Mucosa of stomach (tissue), 1 donor: ENCODE data around the gene SAMD13.
"Not testable (repeated sequence)": the region's sequence is repeated elsewhere in the genome, so short reads cannot be mapped to it uniquely, and the experiment has no call there.

Experiments used
- H3K27me3 ChIP-seq: one replicate; pipeline ENCODE4 v1.7.0; 2013; ENCODE audit warnings: mild to moderate bottlenecking, low read length; ENCODE audit not compliant: control insufficient read depth, insufficient read depth
- H3K36me3 ChIP-seq: one replicate; pipeline ENCODE4 v1.7.0; 2013; ENCODE audit warnings: low read length; ENCODE audit not compliant: control insufficient read depth, insufficient read depth
- H3K4me1 ChIP-seq: one replicate; pipeline ENCODE4 v1.7.0; 2013; ENCODE audit warnings: mild to moderate bottlenecking, low read length; ENCODE audit not compliant: control insufficient read depth, insufficient read depth
- H3K4me3 ChIP-seq: one replicate; pipeline ENCODE4 v1.7.0; 2013; ENCODE audit warnings: low read length
- H3K9ac ChIP-seq: one replicate; pipeline ENCODE4 v1.7.0; 2013; ENCODE audit warnings: mild to moderate bottlenecking, low read length, moderate library complexity
- H3K9me3 ChIP-seq: one replicate; pipeline ENCODE4 v1.7.0; 2013; ENCODE audit warnings: mild to moderate bottlenecking, low read length, moderate library complexity; ENCODE audit not compliant: control insufficient read depth
- donor health status: Pancreatic carcinoma.

Gene SAMD13

DNA sequence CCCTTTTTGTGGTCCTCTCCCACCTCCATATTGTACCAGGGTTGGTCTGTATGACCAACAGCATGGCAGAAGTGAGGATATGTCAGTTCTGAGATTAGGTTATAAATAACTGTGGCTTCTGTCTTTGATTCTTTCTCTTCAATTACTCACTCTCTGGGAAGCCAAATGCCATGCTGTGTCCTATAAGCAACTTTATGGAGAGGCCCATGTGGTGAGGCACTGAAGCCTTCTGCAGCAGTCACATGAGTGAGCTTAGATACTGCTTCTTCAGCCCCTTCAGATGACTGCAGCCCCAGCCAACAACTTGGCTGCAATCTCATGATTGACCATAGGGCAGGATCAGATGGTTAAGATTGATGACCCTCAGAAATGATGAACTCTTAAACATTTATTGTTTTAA is 34.0 kb upstream of the SAMD13 start:
- peaks cover 46% of the 10 kb centered on the region for H3K4me1 ChIP-seq
- H3K9me3 ChIP-seq: no peaks in the 10 kb centered on the region
- H3K27me3 ChIP-seq: no peaks in the 10 kb centered on the region
- H3K4me3 ChIP-seq: no peak overlapping the region
- H3K36me3 ChIP-seq: no peaks in the 10 kb centered on the region
- no peak overlapping the region for H3K9ac ChIP-seq

DNA sequence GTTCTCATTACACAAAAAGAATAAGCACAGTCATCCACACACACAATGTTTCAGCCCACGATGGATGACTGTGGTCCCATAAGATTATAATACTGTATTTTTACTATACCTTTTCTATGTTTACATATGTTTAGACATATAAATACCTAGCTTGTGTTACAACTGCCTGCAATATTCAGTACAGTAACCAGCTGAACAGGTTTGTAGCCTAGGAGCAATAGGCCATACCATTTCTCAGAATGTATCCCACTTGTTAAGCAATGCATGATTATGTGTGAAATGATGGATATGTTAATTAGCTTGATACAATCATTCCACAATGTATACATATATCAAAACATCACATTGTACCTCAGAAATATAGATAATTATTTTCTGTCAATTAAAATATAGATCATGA is 33.2 kb upstream of the SAMD13 start:
- H3K4me1 ChIP-seq: peaks cover 46% of the 10 kb centered on the region

DNA sequence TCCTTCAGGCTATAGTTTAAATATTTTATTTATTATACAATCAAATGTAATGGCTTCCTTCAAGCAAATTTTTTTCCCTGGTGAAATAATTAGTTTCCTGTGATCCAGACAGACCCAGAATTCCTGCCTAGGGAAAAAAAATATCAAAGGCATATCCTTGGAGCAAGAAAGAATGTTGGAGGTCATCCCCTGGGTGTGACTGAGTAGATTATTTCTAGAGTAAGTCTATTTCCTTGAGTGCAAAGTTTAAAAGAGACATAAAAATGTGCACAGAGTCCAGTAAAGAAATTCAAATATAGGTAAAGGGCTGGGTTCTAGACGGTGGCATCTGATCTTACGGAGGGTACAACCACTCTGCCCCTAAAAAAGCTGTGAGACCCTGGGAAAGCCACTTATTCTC is 32.2 kb upstream of the SAMD13 start:
- H3K9ac ChIP-seq: no peak overlapping the region
- H3K4me1 ChIP-seq: peaks cover 46% of the 10 kb centered on the region
- no peak overlapping the region for H3K4me3 ChIP-seq

More for the DNA sequence above, 33.2 kb upstream of the SAMD13 start:
- no peaks in the 10 kb centered on the region for H3K27me3 ChIP-seq
- no peaks in the 10 kb centered on the region for H3K9me3 ChIP-seq
- H3K36me3 ChIP-seq: no peaks in the 10 kb centered on the region
- H3K9ac ChIP-seq: no peak overlapping the region
- no peak overlapping the region for H3K4me3 ChIP-seq

DNA sequence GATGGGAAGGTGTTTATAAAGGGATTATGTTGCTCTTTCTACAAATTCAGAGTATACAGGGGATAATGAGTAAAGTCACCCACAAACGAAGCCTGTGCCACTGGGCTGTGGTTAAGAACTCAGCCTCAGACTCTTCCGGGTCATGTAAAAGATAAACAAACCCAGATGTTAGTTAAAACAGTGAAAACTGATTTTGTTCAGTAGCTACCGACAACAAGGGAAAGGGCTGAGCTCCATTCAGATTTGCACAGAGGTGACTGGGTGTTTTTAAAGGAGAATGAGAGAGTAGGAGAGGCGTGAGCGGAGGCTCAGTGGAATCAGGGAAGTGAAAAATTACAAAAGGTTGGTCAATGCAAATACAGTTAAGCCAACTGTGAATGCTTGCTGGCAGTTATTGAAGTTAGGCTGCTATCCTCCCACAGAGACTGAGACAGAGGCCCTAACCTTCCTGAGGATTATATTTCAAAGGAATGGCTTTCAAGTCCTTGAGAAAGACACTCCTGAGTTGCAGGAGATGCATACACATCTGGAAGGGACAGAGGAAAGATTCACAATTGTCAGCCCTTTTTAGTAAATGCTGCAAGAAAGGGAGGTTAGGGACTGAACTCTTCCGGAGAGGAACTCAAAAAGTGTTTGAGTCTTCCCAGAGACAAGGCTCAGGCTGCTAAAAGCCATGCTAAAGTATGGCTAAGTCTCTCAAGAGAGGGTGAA is 29.9 kb upstream of the SAMD13 start:
- peak overlapping the region; percentile 26 for H3K9ac ChIP-seq
- no peak overlapping the region for H3K4me3 ChIP-seq
- no peaks in the 10 kb centered on the region for H3K36me3 ChIP-seq
- H3K9me3 ChIP-seq: no peaks in the 10 kb centered on the region
- H3K27me3 ChIP-seq: no peaks in the 10 kb centered on the region
- H3K4me1 ChIP-seq: peaks cover 37% of the 10 kb centered on the region

More for the DNA sequence above, 32.2 kb upstream of the SAMD13 start:
- Histone ChIP-seq H3K27me3 (no peaks in the 10 kb centered on the region), H3K36me3 (no peaks in the 10 kb centered on the region), H3K9me3 (no peaks in the 10 kb centered on the region)

DNA sequence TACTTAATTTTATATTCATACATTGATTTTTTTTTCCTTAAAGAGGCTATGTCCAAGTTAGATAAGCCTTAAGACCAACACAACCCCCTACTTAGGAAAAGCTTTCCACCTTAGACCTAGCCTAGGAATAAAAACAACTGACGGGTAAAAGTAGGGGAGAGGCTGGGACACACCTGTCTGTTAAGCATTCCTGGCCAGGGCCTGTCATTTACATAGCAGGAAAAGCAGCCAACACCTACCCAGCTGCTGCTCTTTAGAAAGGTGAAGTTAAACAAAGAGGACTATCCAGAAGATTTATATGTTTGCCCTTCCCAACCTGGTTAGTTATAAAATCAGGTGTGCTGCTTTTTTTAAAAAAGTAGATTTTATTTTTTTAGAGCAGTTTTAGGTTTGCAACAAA is 29.1 kb upstream of the SAMD13 start:
- Histone ChIP-seq H3K9me3 (no peaks in the 10 kb centered on the region), H3K9ac (no peak overlapping the region), H3K4me3 (no peak overlapping the region), H3K36me3 (no peaks in the 10 kb centered on the region), H3K4me1 (peaks cover 29% of the 10 kb centered on the region), H3K27me3 (no peaks in the 10 kb centered on the region)

DNA sequence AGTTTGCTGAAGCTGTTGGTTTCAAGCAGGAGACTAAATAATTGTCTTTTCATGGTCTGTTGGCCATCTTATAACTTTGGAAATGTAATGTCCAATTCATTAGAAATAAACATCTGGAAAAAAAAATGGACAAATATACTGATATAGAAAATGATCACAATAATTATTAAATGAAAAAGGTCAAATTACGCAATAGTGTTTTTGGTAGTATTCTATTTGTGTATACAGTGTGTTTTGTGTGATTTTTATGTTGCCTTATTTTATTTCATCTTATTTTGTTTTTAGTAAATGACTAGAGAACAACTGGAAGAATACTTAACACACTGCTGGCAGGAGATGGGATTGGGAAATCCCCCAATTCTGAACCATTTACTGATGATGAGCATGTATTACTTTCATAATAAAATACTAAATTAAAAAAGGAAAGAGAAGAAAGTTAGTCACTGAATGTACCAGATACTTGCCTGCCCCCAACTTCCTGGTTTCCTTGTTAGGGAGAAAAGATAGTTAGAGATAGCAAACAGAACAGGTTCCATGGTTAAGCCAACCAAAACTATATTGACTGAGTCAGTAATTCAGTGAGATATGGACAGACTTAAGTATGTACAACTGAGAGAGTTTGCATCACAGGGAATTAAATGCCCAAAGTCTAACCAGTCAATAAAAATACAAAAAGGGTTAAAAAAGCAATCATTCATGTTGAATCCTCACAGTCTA is 24.0 kb upstream of the SAMD13 start:
- no peaks in the 10 kb centered on the region for H3K27me3 ChIP-seq
- H3K4me3 ChIP-seq: no peak overlapping the region
- H3K36me3 ChIP-seq: no peaks in the 10 kb centered on the region
- peaks cover 18% of the 10 kb centered on the region for H3K4me1 ChIP-seq
- no peak overlapping the region for H3K9ac ChIP-seq
- no peaks in the 10 kb centered on the region for H3K9me3 ChIP-seq

DNA sequence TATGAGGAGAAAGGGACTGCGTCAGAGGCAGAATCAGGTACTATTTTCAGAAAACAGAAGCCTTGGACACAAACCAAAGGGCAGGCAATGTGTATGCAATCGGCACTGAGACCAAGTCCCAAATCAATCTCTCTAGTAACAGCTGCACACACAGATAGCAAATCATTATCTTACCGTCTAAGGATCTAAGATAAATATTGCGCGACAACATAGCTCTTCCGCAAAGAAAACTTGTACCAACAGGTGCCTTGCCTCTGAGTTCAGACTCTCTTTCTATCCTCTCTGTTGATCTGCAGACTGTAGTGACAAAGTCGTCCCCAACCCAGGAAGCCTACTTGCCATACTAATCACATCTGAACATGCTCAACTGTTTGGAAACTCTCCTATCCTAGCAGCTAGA is 22.6 kb upstream of the SAMD13 start:
- H3K9ac ChIP-seq: no peak overlapping the region

DNA sequence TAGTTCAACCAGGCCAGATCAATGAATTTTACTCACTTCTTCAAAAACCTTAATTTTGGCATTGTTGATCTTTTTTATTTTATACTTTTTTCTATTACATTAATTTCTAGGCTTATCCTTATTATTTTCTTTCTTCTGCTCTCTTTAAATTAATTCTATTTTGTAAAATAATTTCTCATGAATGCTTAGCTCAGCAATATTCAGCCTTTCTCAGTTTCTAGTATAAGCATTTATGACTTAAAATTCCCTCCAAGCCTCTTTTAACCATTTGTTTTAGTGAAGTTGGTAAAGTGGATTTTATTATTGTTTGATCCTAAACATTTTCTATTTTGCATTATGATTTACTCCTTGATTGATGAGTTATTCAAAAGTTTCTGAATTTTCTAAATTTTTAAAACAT is 20.6 kb upstream of the SAMD13 start:
- H3K36me3 ChIP-seq: no peaks in the 10 kb centered on the region
- H3K4me3 ChIP-seq: no peak overlapping the region
- no peak overlapping the region for H3K9ac ChIP-seq
- H3K4me1 ChIP-seq: peaks cover 18% of the 10 kb centered on the region
- no peaks in the 10 kb centered on the region for H3K9me3 ChIP-seq
- no peaks in the 10 kb centered on the region for H3K27me3 ChIP-seq

More for the DNA sequence above, 22.6 kb upstream of the SAMD13 start:
- H3K4me1 ChIP-seq: peaks cover 18% of the 10 kb centered on the region
- H3K36me3 ChIP-seq: no peaks in the 10 kb centered on the region
- no peaks in the 10 kb centered on the region for H3K9me3 ChIP-seq
- no peak overlapping the region for H3K4me3 ChIP-seq
- H3K27me3 ChIP-seq: no peaks in the 10 kb centered on the region

DNA sequence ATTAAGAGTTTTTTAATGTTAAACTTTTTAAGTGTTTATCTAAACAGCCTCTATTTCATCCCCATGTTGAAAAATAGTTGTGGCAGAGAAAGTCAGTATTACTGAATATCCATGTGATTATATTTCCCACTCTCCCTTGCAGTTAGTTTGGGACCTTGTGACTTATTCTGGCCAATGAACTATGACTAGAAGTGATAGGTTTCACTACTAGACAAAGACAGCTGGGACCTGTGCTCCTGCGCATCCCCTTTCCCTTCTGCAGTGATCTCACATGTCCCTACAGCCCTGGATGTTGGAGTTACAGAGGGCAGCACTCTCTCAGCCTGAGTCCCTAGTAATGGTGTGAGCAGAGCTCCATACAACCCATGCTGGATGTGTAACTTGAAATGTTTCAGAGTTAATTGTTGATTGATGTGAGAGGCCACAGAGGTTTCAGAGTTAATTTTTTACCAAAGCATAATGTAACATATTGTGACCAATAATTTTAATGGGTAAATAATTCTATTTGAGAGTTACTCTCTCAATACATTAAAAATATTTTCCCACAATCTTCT is 18.7 kb upstream of the SAMD13 start:
- Histone ChIP-seq H3K4me1 (peaks cover 15% of the 10 kb centered on the region), H3K36me3 (no peaks in the 10 kb centered on the region), H3K4me3 (no peak overlapping the region), H3K9me3 (no peaks in the 10 kb centered on the region), H3K9ac (no peak overlapping the region), H3K27me3 (no peaks in the 10 kb centered on the region)

DNA sequence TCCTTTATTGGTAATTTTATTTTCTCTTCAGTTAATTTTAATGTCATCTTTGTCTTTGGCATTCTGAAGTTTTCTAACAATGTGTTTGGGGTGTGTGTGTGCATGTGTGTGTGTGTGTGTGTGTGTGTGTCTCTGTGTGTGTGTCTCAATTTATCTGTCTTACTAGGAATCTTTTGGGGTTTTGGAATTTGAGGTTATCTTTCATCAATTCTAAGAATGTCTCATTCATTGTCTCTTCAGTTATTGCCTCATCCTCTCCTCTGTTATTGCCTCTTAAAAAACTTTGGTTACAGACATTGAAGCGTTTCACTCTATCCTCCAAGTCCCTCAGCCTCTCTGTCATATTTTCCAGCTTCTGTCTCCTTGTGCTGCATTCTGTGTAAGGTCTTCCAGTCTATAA is 18.1 kb upstream of the SAMD13 start:
- peaks cover 10% of the 10 kb centered on the region for H3K4me1 ChIP-seq
- H3K9ac ChIP-seq: no peak overlapping the region
- H3K9me3 ChIP-seq: no peaks in the 10 kb centered on the region
- no peak overlapping the region for H3K4me3 ChIP-seq
- no peaks in the 10 kb centered on the region for H3K27me3 ChIP-seq
- H3K36me3 ChIP-seq: no peaks in the 10 kb centered on the region

DNA sequence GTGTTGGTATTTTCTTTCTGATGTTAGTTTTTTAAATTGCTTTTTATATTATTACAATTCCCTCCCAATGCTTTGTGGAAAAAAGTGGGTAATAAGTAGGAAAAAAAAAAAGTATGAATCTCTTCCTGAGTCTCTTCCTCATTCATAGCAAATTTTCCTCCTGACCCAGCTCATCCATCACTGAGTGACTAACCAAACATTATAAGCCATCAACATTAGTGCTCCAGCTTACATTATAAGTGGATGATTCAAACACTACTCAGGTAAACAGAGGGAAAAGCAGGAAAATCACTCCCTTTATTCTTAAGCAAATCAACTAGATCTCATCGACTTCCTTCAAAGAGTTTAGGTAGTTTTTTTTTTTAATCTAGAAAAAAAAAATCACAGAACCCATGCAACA is 15.4 kb upstream of the SAMD13 start:
- Histone ChIP-seq H3K9ac (no peak overlapping the region), H3K4me3 (no peak overlapping the region), H3K27me3 (no peaks in the 10 kb centered on the region), H3K36me3 (no peaks in the 10 kb centered on the region), H3K9me3 (no peaks in the 10 kb centered on the region), H3K4me1 (no peaks in the 10 kb centered on the region)

DNA sequence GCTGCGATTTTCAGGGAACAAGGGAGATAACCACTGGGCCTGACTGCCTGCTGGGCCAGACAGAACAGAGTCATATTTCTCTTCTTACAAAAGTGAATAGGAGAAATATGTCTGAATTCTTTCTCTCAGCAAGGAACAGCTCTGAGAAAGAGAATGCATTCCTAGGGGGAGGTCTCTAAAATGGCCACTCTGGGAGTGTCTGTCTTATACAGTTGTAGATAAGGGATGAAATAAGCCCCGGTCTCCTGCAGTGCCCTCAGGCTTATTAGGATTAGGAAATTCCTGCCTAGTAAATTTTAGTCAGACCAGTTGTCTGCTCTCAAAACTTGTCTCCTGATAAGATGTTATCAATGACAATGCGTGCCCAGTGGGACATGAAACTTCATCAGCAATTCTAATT is 14.1 kb upstream of the SAMD13 start:
- not testable (repeated sequence) for H3K36me3 ChIP-seq, H3K9me3 ChIP-seq, H3K4me1 ChIP-seq, H3K27me3 ChIP-seq, H3K4me3 ChIP-seq, H3K9ac ChIP-seq
